ENCODE measurements around the gene FRMPD4.

DNA sequence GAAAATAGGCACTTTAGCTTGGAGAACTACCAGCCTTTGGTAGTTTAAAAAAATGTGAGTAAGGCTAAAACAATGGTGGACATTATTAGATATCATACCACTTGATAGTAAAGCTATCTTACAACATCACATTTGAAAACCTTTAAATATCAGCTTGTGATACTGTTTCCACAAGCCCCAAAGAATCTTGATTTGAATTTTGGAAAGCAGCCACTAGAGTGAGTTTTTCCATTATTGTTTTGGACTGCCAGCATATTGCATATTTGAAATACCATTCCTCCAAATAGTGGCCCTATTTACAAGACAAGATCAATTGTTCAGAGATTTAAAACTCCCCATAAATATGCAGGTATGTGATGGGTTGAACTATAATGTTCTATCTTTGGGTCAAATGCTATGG, 349.9 kb downstream of the FRMPD4 start:
- TF ChIP-seq, protein P1, sequence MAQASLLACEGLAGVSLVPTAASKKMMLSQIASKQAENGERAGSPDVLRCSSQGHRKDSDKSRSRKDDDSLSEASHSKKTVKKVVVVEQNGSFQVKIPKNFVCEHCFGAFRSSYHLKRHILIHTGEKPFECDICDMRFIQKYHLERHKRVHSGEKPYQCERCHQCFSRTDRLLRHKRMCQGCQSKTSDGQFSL (CRISPR knock-in tag; IDR thresholded peaks at IDR 0.05) = no peak
- TF ChIP-seq, protein P2, sequence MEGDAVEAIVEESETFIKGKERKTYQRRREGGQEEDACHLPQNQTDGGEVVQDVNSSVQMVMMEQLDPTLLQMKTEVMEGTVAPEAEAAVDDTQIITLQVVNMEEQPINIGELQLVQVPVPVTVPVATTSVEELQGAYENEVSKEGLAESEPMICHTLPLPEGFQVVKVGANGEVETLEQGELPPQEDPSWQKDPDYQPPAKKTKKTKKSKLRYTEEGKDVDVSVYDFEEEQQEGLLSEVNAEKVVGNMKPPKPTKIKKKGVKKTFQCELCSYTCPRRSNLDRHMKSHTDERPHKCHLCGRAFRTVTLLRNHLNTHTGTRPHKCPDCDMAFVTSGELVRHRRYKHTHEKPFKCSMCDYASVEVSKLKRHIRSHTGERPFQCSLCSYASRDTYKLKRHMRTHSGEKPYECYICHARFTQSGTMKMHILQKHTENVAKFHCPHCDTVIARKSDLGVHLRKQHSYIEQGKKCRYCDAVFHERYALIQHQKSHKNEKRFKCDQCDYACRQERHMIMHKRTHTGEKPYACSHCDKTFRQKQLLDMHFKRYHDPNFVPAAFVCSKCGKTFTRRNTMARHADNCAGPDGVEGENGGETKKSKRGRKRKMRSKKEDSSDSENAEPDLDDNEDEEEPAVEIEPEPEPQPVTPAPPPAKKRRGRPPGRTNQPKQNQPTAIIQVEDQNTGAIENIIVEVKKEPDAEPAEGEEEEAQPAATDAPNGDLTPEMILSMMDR (CRISPR knock-in tag; IDR thresholded peaks at IDR 0.05) = no peak
- no peak for TF ChIP-seq BRCA1 (CRISPR knock-in tag; IDR thresholded peaks at IDR 0.05)
- no peak for TF ChIP-seq ZNF891 (CRISPR knock-in tag; IDR thresholded peaks at IDR 0.05)
- no peak for TF ChIP-seq NFYB (CRISPR knock-in tag; IDR thresholded peaks at IDR 0.05)
- TF ChIP-seq ELF4 (CRISPR knock-in tag; IDR thresholded peaks at IDR 0.05; ENCODE audit: borderline replicate concordance) = no peak
- TF ChIP-seq HIVEP1 (CRISPR knock-in tag; IDR thresholded peaks at IDR 0.05) = no peak
- no peak for TF ChIP-seq ZNF253 (CRISPR knock-in tag; IDR thresholded peaks at IDR 0.05; ENCODE audit: borderline replicate concordance)

Measured in HepG2 (cell line).